GM19395 (cell line): ENCODE data around the gene RTF1.
A peak's percentile ranks its signal among the peaks of the same experiment; 100 is the strongest.

Experiments used
- ATAC-seq: cut with Tn5 transposase; IDR thresholded peaks from one replicate; pipeline ENCODE4 v1.9.1; 2021; ENCODE audit warnings: mild to moderate bottlenecking, moderate library complexity; ENCODE audit not compliant: unreplicated experiment

RTF1 gene

DNA sequence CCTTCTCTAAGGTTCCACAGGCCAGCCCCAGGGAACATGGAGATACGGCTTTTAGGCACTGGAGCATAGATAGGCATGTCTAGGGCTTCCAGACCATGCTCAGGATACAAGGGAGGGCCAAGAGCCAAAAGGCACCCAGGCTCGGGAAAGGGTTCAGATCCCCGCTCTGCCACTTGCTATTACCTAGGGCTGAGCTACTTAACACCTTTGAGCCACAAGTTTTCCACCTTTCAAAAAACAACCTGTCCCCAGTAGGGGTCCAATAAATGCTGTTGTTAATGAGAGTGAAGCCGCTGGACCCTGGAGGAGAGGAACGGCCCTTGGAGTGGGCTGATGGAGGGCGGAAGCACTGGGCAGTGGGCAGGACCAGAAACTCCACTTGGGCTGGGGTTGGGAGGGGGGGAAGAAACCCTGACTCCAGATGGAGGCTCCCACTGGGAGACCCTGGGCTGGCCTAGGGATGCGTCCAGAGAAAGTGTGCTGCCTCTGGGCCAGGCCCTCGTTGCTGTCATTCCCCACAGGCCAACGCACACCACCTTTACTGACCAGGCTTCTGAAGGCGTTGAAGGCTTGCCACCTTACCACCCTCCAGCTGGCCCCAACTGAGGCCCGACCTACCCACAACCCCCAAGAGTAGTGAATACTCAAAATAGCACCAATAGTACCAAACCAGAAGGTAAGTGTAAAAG lies 68.2 kb downstream of the RTF1 start:
- no peak for ATAC-seq

- no peak for ATAC-seq
Observed at GRCh38 chr15:41486286-41486685, 69.4 kb downstream of the RTF1 start.

DNA sequence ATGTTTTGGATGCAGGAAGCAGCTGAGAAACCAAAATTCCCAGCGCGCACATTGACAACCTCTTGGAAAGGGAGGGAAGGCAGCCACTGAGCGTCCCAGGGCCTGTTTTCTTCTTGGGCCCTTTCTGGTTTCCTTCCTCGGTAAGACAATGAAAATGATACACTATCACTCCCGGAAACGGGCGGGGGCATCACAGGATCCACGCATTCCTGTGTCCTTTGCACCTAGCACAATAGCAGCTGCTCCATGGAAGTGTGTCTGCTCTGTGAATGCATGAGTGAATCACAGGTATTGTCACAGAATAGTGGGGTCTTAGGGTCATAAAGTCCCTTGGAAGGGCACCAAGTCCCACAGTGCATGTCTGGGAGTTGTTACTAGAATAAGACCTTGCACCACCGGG lies 70.5 kb downstream of the RTF1 start:
- ATAC-seq: no peak

GRCh38 chr15:41487802-41488201 lies 70.9 kb downstream of the RTF1 start:
- ATAC-seq: no peak

DNA sequence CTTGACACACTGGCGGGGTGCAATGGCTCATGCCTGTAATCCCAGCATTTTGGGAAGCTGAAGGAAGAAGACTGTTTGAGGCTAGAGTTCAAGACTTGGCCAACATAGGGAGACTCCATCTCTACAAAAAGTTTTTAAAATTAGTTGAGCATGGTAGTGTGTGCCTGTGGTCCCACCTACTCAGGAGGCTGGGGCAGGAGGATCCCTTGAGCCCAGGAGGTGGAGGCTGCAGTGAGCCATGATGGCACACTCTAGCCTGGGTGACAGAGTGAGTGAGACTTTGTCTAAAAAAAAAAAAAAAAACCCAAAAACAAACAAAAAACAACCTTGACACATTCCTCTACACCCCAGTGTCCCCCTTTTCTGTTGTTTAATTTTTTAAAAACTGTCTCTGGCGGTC lies 72.7 kb downstream of the RTF1 start:
- no peak for ATAC-seq

GRCh38 chr15:41490355-41490754 lies 73.5 kb downstream of the RTF1 start:
- no peak for ATAC-seq

GRCh38 chr15:41491889-41492288 lies 75.0 kb downstream of the RTF1 start:
- ATAC-seq: no peak

GRCh38 chr15:41492597-41493204 lies 75.8 kb downstream of the RTF1 start:
- no peak for ATAC-seq

DNA sequence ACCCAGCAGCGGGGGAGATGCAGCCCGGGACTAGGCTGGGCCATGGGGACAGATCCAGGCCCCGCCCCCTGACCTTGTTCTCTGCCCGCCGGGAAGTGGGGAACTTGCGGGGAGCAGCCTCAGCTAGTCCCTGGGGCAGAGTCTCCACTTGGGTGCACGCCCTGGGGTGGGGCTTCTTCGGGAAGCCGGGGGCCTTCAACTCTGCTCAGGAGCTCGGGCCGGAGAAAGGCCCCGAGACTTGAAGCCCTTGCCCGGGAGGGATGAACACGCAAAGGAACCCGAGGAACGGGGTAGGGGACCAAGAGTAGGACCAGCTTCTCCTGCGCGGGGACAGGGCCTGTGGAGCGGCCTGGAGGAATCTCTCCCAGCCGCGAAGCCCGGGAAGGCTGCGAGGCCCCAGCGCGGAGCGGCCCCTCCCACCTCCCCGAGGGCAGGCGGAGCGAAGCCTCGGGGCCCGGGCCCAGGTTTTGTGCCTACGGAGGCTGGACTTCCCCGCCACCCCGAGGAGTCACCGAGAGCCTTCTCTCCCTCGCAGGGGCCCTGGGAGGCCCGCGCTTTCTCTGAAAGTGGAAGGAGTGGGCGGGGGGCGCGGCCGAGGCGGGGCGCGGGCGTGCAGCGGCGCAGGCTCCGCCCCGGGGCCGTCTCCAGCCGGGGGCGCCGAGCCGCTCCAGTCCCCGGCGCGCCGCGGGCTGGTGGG lies 76.5 kb downstream of the RTF1 start, which contains the start of gene ITPKA:
TSS of gene ITPKA (plus strand) at position 670 of the 697 bp plus-strand sequence. CDS start 54 bp downstream, outside the sequence.
- peak; percentile 70 for ATAC-seq

DNA sequence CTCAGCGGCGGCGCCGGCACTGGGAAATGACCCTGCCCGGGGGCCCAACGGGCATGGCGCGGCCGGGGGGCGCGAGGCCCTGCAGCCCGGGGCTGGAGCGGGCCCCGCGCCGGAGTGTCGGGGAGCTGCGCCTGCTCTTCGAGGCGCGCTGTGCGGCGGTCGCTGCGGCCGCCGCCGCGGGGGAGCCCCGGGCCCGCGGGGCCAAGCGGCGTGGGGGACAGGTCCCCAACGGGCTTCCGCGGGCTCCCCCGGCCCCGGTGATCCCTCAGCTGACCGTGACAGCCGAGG lies 77.0 kb downstream of the RTF1 start:
- ATAC-seq: peak; percentile 8

- ATAC-seq: peak; percentile 8
Observed at GRCh38 chr15:41494190-41494921, 77.5 kb downstream of the RTF1 start.

DNA sequence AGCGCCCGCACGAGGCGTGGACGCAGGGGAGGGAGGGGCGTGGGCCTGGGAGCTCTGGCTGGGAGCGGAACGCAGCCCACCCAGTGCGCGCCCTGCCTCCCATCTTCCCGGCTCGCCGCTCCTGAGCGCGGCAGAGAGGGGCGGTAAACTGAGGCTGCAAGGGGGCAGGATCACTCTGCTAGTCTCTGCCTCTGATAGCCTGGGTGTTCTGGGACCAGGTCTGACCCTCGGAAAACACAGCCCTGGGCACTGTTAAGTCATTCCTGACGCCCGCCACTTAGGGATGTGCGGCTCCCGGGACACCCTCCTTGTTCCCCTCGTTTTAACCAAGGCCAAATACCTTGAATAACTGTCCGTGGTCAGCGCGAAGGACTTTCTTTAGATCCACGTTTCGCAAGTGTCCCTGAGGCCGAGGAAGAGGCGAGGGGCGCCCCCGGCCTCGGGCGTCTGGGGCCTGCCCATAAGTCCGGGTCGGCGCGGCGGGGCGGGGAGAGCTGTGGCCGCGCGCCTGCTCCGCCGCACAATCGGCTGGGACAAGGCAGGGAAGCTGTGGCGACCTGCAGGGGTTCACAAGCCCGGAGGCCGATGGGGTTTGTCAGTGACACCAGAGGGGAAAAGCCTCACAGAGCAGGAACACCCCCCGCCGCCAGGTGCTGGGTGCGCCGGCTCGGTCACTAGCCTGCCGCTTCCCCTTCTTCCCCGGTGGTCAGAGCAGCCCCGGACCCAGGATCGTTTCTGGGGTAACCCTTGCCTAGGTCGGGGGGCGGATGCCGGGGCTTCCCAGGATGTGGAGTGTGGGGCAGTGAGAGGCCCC lies 78.2 kb downstream of the RTF1 start:
- no peak for ATAC-seq

DNA sequence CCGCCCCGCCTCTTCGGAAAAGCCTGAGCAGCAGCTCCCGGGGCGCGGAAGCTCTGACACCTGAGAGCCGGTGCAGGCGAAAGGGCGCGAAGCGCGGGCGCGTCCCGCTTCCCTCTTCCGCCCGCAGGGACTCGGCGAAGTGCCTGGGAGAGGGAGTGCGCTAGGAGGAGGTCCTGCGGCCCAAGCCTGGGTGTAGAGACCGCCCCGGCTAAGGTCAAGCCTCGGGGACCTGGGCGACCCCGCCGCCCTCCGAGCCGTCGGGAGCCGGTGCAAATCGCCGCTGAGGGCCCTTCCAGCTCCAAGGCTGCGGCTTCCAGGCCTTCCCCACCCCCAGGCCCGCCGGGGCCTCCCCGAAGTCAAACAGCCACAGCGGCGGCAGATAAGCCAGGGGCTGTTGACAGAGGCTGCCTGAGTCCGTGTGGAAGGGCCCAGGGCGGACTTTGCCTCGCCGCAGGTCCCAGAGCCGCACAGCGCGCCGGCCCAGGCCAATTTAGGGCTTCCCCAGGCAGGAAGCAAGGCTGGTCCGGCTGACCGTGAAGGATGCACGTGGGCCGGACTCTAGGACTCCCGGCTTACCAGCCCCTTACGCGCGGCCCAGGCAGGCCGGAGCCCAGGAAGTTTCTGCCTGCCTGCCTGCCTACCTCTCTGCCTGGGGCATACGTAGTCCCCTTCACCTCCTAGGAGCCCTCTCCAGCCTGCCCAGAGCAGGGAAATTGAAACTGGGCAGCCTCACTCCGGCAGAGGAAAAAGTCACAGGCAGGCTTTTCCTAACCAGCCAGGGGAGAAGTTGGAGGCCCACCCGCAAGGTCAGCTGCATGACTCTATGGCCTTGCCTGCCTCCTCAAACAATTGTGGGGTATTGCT lies 79.1 kb downstream of the RTF1 start:
- no peak for ATAC-seq

DNA sequence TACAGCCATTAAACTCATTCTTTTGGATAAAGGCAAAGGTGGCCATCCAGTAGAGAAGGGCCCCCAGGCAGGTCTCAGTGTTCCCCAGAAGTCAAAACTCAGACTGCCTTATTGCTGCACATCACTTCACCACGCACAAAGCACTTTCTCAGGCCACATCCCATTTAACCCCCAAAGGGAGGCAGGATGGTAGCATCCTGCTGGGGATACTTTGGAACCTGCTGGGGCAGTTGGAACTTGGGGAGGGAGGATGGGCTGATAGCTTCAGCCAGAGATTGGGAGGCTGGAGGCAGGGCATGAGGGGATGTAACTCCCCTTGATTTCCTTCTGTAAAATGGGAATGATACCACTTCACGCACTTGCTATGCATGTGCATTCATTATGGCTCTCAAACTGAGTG lies 81.8 kb downstream of the RTF1 start:
- ATAC-seq: no peak

- ATAC-seq: no peak
Observed at GRCh38 chr15:41499109-41499851, 82.4 kb downstream of the RTF1 start.

- no peak for ATAC-seq
Observed at GRCh38 chr15:41501191-41501917, 84.5 kb downstream of the RTF1 start.

- no peak for ATAC-seq
Observed at GRCh38 chr15:41501931-41502794, 85.3 kb downstream of the RTF1 start.
